Endodermal cell (in vitro differentiated cells): ENCODE results near the gene MYORG. TPM values are rescaled to one million over a fixed set of nuclear protein-coding genes. Genes with fewer than 3 reads are reported as not detected.

Experiments used
- DNase-seq: peaks from one replicate; pipeline ENCODE4 v3.0.0-alpha.2; 2017
- H3K27ac ChIP-seq: 2 replicates; pipeline ENCODE4 v1.5.1; 2013; ENCODE audit warnings: mild to moderate bottlenecking, low read depth, low read length, moderate library complexity
- H3K27me3 ChIP-seq: 2 replicates; pipeline ENCODE4 v1.6.1; 2013; ENCODE audit warnings: mild to moderate bottlenecking, low read length, moderate library complexity; ENCODE audit not compliant: insufficient read depth, control insufficient read depth, poor library complexity, severe bottlenecking
- H3K36me3 ChIP-seq: 2 replicates; pipeline ENCODE4 v1.7.0; 2013; ENCODE audit warnings: mild to moderate bottlenecking, low read length, moderate library complexity; ENCODE audit not compliant: control insufficient read depth, insufficient read depth
- H3K4me1 ChIP-seq: one replicate; pipeline ENCODE4 v1.7.0; 2013; ENCODE audit warnings: low read length; ENCODE audit not compliant: control insufficient read depth, insufficient read depth
- H3K4me3 ChIP-seq: 2 replicates; pipeline ENCODE4 v1.5.1; 2013; ENCODE audit warnings: mild to moderate bottlenecking, low read length, moderate library complexity
- H3K9ac ChIP-seq: 2 replicates; pipeline ENCODE4 v1.6.1; 2013; ENCODE audit warnings: mild to moderate bottlenecking, low read length, moderate library complexity; ENCODE audit not compliant: poor library complexity, severe bottlenecking; ENCODE audit errors: extremely low read depth
- H3K9me3 ChIP-seq: 2 replicates; pipeline ENCODE4 v1.6.1; 2013; ENCODE audit warnings: mild to moderate bottlenecking, low read length, moderate library complexity; ENCODE audit not compliant: control insufficient read depth
- H3K27ac Mint-ChIP-seq: 2 replicates; pipeline ENCODE4 v1.8.0; 2020; ENCODE audit warnings: mixed read lengths
- H3K27me3 Mint-ChIP-seq: 2 replicates; pipeline ENCODE4 v1.8.0; 2021; ENCODE audit warnings: mild to moderate bottlenecking, mixed read lengths; ENCODE audit not compliant: insufficient read depth
- H3K36me3 Mint-ChIP-seq: 2 replicates; pipeline ENCODE4 v1.8.0; 2020; ENCODE audit warnings: low read depth, mixed read lengths
- H3K4me1 Mint-ChIP-seq: 2 replicates; pipeline ENCODE4 v1.8.0; 2020; ENCODE audit warnings: mixed read lengths
- H3K4me3 Mint-ChIP-seq: 2 replicates; pipeline ENCODE4 v1.8.0; 2020; ENCODE audit warnings: mild to moderate bottlenecking, moderate library complexity, mixed read lengths
- H3K9me3 Mint-ChIP-seq: 2 replicates; pipeline ENCODE4 v1.8.0; 2020; ENCODE audit warnings: mild to moderate bottlenecking, mixed read lengths
- WGBS, 2 experiments: methylation state at CpG; one replicate each; pipeline versions ENCODE4 v1.1.5 to v1.1.7; 2013; ENCODE audit warnings: missing lambda C conversion rate in 2 of 2, mixed read lengths in 1 of 2; ENCODE audit not compliant: insufficient coverage in 1 of 2, insufficient read length in 1 of 2; 5-methylcytosine and 5-hydroxymethylcytosine counted together
- total RNA-seq, 2 donors: library from RNA; stranded (reverse); fragmentation: NEBNext Ultra II Directional in 1 of 2; extraction: Animal tissue kit (Norgen Biotek cat#: 25700) in 1 of 2; gene quantifications; 2 replicates in 1 of 2; 3 replicates in 1 of 2; pipeline ENCODE4 v1.2.1, GENCODE V29; 2021
- TF ChIP-seq, protein P1 (sequence below): fragments of 200-600 bp; sonication (generic); conservative IDR thresholded peaks from 2 replicates; pipeline ENCODE4 v1.5.0; 2021; ENCODE audit warnings: antibody characterized with exemption, mild to moderate bottlenecking

MYORG gene
- total RNA-seq, 2 donors from 2014 or later, result 56.7 to 58.8 TPM

DNA sequence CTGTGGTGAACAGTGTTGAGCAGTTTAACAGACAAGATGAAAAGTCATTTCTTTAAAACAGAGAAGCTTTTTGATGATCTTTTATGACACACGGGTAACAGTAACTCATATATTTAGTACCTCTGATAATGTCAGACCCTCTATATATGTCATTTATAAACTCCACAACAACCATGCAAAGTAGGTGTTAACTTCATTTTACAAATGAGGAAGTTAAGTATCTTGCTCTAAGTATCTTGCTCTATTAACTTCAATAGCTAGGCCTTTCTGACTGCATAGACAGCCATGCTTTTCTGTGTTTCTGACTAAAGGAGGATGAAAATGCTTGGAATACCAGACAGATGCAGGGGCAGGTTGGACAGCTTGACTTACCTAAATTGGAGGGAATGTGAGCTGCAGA, 45.5 kb downstream of the MYORG start:
- no peak overlapping the region for H3K4me3 Mint-ChIP-seq

GRCh38 chr9:34328987-34329832, 47.5 kb downstream of the MYORG start, which contains the start of the genes KIF24 and NUDT2:
KIF24 (minus strand) TSS chr9:34329268; CDS start chr9:34311346, 17,922 bp downstream.
NUDT2 (plus strand) TSS chr9:34329569; CDS start chr9:34339040, 9,471 bp downstream.
- TF ChIP-seq, protein P1, sequence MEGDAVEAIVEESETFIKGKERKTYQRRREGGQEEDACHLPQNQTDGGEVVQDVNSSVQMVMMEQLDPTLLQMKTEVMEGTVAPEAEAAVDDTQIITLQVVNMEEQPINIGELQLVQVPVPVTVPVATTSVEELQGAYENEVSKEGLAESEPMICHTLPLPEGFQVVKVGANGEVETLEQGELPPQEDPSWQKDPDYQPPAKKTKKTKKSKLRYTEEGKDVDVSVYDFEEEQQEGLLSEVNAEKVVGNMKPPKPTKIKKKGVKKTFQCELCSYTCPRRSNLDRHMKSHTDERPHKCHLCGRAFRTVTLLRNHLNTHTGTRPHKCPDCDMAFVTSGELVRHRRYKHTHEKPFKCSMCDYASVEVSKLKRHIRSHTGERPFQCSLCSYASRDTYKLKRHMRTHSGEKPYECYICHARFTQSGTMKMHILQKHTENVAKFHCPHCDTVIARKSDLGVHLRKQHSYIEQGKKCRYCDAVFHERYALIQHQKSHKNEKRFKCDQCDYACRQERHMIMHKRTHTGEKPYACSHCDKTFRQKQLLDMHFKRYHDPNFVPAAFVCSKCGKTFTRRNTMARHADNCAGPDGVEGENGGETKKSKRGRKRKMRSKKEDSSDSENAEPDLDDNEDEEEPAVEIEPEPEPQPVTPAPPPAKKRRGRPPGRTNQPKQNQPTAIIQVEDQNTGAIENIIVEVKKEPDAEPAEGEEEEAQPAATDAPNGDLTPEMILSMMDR, result no peak
- no peaks in the 10 kb centered on the region for H3K36me3 ChIP-seq
- peak within 1 kb of the TSS; percentile 96 for H3K9ac ChIP-seq
- WGBS, 2 experiments, result 0% methylated on average over 30 to 64 of the region's 64 CpGs
- Mint-ChIP-seq H3K4me3 (peak within 1 kb of the TSS; percentile 95), H3K4me1 (peaks cover 30% of the 10 kb centered on the region), H3K27me3 (no peaks in the 10 kb centered on the region), H3K36me3 (no peaks in the 10 kb centered on the region), H3K9me3 (no peaks in the 10 kb centered on the region), H3K27ac (peak within 1 kb of the TSS; percentile 98)
- no peaks in the 10 kb centered on the region for H3K27me3 ChIP-seq
- H3K27ac ChIP-seq, result peak within 1 kb of the TSS; percentile 89
- DNase-seq, result peak; percentile 98
- H3K4me1 ChIP-seq, result peaks cover 10% of the 10 kb centered on the region
- H3K9me3 ChIP-seq, result no peaks in the 10 kb centered on the region
- H3K4me3 ChIP-seq, result peak within 1 kb of the TSS; percentile 97

More for the DNA sequence above, 45.5 kb downstream of the MYORG start:
- peaks cover 2% of the 10 kb centered on the region for H3K36me3 ChIP-seq
- Mint-ChIP-seq H3K36me3 (peaks cover 2% of the 10 kb centered on the region), H3K27ac (no peak overlapping the region), H3K9me3 (no peaks in the 10 kb centered on the region), H3K4me1 (peaks cover 41% of the 10 kb centered on the region), H3K27me3 (no peaks in the 10 kb centered on the region)
- no peak overlapping the region for H3K4me3 ChIP-seq
- TF ChIP-seq, protein P1, result no peak
- no peaks in the 10 kb centered on the region for H3K27me3 ChIP-seq
- H3K4me1 ChIP-seq, result peaks cover 18% of the 10 kb centered on the region
- no peak overlapping the region for H3K27ac ChIP-seq
- DNase-seq, result no peak
- no peaks in the 10 kb centered on the region for H3K9me3 ChIP-seq
- H3K9ac ChIP-seq, result no peak overlapping the region
- WGBS, 2 experiments, result 93% methylated on average over 1 of the region's 1 CpG; no CpG with 5 or more reads in 1 of the 2 experiments

DNA sequence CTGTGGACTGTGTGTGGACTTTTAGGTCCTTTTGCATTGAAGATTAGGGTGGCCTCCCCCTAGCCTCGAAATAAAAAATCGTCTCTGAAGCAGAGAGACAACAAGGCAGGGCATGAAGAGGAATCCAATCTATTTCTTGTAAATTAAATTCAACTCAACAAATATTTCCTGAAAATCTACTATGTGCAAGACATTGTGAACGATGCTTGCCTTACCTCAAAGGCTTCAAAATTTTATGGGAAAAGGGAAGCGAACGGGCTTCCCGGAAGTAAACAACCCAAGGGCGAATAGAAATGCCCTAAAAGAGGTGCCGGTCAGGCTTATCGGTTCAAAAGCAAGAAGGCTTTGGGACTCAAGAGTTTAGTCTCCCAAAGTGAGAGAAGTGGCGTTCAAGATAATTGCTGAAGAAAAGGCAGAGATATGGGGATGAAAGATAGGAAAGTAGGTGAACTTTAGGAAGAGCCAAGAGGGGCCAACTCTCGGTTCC, 48.2 kb downstream of the MYORG start:
- Histone ChIP-seq H3K4me3 (peak overlapping the region; percentile 94), H3K36me3 (no peaks in the 10 kb centered on the region), H3K27ac (peak overlapping the region; percentile 59), H3K9me3 (no peaks in the 10 kb centered on the region), H3K9ac (peak overlapping the region; percentile 91), H3K27me3 (no peaks in the 10 kb centered on the region), H3K4me1 (peaks cover 6% of the 10 kb centered on the region)
- H3K9me3 Mint-ChIP-seq, result no peaks in the 10 kb centered on the region
- H3K4me1 Mint-ChIP-seq, result peaks cover 26% of the 10 kb centered on the region
- no peaks in the 10 kb centered on the region for H3K36me3 Mint-ChIP-seq
- no peak for DNase-seq
- H3K27ac Mint-ChIP-seq, result peak overlapping the region; percentile 98
- WGBS, 2 experiments, result 2 to 5% methylated on average over 10 to 11 of the region's 11 CpGs
- peak overlapping the region; percentile 95 for H3K4me3 Mint-ChIP-seq
- no peaks in the 10 kb centered on the region for H3K27me3 Mint-ChIP-seq
- TF ChIP-seq, protein P1, result no peak
